D341Med (cell line): ENCODE results near the gene THADA.
"Not testable (repeated sequence)": the region's sequence is repeated elsewhere in the genome, so short reads cannot be mapped to it uniquely, and the experiment has no call there.

ENCODE experiments used
- DNase-seq: peaks from one replicate; pipeline ENCODE4 v3.0.0; 2012; ENCODE audit warnings: low spot score

The THADA gene

DNA sequence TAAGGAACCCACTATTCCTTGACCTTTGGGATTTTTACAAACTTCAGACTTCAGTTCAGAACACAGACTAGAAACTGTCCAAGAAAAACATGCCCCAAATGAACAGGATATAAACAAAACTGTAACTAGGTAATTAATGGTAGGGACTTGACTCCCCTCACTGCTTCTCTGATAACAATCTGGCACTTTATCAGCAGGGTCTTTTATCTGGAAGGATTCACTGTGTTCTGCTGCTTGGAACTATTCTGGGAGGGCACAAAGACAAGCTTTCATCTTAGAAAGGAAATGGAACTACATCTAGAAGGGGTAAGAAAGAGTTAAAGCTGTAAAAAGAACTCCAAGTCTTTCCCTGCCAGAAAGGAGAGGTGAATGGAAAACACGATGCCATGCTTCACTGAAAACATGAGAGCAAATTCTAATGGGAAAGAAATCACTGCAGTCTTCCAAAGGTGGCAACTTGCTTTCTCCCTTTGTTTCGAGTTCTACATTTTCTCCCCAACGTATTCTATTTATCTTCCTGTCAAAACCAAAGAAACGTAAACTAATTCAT is 181.2 kb downstream of the THADA start:
- DNase-seq: no peak

DNA sequence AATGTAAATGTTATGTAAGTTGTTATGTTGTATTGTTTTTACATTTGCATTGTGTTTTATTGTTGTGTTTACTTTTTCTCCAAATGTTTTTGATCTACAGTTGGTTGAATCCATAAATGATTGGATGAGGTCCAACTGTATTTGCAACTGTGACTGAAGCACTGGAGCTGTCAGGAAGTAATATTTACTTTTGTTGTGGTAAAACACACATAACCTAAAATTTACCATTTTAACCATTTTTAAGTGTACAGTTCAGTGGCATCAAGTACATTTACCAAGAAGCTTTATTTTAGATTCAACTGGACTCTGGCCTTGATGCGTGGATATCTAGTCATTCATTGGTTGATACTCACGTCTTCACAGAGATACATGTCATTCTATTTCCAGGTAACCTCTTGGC is 181.8 kb downstream of the THADA start:
- DNase-seq: no peak

DNA sequence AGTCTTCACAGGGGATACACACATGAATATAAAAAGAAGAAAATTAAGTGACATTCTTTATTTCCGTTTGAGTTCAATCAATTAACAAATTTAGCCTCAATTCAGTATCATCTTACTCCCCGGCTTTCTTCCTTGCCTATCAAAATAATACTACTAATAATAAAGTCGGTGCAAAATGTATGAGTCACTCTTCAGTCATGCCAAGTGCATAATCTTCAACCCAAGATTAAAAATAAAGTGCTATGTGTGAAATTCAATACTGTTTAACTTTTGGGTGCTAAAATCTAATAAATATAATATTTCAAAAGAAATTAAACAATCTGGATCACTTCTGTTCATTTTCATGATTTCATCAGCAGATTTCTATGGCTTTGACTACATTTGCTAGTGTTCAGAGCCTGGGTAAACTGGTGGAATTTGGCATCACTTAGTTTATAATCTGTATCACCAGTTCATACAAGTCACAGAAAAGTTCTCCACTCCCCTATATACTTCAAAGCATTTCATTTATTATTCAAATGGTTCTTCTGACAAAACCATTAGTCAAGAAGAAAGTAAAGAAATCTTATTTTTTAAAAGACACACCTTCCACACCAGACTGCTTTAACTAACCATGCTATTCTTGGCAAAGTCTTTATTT is 183.6 kb downstream of the THADA start:
- DNase-seq: no peak

DNA sequence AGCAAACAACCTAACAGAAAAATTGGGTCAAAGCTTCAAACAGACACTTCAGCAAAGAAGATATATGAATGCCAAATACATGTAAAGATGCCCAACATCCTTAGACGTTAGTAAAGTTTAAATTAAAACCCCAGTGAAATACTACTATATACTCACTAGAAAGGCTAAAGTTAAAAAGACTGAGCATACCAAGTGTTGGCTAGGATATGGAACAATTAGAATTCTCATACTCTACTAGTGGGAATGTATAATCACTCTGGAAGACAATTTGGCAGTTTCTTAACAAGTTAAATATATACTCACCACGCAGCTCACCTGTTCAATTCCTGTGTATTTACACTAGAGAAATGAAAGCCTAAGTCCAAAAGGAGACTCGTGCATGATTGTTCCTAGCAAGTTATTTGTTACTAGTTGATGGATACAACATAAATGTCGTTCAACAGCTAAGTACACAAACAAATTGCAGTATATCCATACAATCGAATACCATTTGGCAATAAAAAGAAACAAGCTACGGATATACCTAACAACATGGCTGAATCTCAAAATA is 185.7 kb downstream of the THADA start:
- DNase-seq: no peak

DNA sequence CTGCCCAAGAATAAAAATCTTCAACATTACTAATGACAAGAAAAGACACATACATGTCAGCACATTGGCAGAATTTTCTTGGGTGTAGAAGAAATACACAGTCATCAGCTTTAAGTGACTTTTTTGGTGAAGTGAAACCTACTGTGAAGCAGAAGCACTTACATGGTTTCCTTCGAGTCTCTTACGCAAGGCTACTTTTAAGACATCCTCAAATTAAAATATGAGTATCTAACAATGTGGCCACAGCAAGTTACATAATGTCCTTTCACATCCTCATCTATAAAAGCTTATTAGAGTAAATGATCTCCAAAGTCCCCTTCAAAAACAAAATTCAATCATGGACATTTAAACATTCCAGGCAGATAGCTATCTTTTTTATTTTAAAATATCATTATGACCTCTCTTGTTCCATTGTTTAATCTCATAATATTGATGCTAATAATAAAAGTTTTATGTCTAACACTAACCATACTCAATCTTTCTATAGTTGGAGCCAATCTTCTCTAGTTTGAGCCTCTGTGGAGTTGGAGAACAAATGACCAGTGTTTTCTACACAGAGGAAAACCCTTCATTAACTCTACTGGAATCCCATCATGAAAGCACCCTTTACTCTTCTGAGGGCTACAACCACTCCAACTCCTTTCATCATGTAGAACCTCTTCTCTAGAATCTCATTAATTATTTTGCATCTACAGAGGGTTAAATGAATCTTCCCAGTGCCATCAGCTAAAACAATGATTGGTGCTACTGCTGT is 187.3 kb downstream of the THADA start:
- DNase-seq: no peak

DNA sequence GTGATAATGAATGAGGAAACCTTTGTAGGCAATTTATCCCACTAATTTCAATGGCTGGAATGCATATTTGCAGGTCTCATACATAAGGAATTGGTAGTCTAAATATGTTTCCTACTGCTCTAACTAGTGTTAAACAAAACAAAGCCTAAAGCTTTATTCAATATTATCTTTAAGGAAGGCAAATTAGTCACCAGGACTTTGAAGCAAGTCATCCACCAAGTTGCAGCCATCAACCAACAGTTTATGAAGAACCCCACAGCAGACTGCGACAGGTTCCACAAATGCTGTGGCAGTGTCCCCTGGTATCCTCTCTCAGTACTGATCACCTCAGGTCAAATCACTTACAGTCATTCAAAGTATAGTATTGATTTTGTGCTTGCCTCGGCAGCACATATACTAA is 187.9 kb downstream of the THADA start:
- DNase-seq: no peak

DNA sequence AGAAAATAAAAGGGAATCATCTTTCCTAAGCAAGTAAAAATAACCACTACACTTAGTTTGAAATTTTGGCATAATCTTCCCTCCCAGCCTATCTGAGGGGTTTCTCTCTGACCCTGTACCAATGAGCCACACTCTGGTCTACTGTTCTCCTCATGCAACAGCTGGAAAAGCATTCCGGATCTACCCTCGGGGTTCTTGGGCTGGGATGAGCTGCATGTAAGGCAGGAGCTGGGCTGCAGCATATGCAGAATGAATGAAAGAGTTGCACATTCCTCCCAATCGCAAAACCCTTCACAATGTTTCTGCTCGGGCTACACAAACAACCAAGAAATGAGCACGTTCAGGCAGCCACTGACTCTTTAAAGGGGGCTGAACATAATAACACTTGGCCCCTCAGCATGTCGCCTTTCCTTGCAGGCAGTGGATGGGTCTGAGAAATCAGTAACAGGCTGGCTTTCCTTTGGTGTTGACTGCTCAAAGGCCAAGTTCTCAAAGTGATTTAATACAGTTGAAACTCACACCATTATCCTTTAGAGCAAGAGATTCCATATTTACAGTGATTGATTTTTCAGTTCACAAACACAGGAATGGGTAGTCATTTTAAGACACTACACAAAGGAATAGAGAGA is 189.1 kb downstream of the THADA start:
- no peak for DNase-seq

DNA sequence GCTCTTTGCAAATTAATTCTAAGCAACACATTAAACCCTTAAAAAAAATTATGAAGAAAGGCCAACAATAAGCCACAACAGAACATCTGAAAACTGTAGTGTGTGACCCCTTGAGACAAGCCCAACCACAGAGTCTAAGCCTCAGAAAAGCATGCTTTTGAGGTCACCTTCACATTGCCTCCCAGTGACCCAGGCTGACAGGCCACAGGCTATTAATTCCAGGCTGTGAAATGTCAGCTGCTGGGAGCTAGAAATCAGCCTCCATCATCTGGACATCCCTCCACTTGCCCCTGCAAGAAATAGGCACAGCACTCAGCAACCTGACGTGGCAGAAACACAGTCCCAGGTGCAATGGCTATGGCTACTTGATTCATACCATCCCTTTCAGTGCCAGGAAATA is 190.0 kb downstream of the THADA start:
- DNase-seq: no peak

DNA sequence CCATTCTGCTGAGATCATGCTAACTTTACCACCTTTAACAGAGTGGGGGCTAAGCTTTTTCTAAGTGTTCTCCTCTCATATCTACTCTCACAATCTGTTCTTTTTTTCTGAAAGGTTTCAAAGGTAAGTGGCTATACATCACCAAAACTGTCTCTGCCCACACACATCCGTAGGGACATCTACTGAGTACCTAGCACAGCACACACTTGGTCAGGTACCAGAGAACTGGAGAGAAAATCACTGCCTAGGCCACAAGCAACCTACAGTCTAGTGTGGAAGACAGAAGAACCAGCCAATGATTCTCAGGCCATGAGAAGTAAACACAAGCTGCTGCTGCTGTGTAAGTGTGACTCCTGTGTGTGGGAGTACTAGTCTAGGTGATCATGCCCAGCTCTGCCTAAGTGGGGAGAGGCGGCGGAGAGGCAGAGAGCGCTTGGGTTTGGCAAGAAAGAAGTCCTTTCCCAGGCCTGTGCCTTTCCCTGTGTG is 193.3 kb downstream of the THADA start:
- DNase-seq: no peak

DNA sequence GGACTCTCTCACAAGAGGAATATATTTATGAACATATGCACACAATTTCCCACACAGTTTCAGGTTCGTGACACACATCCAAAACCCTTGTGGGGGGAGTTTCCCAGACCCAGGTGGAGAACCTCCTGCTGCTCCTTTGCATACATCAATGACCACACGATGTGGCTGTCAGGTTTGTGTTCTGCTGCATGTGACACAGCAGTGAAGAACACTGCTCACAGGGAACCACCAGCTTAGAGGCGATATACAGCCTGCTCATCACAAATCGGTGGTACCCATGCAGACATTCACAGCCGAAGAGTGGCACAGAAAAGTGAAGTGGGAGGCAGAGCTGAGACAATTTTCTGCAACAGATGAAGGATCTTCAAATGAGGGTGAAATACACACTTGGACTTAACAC is 193.8 kb downstream of the THADA start:
- no peak for DNase-seq

DNA sequence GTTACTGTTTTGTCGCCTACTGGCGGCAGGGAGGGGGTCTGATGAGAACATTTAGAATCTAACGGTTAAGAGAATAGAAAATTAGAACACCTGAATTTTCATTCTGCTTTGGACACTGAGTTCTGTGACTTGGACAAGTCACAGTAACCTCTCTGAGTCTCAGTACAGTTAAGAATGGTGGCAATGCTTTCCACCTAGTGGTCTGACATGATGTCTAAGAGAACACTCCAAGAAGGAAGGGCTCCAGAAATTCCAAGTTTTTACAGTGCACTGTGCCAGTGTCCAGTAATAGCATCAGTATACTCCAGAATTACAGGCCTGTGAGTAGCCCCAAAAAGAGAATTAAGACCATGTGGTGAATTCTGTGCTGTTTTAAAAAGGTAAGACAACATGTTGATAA is 195.3 kb downstream of the THADA start:
- DNase-seq: no peak

DNA sequence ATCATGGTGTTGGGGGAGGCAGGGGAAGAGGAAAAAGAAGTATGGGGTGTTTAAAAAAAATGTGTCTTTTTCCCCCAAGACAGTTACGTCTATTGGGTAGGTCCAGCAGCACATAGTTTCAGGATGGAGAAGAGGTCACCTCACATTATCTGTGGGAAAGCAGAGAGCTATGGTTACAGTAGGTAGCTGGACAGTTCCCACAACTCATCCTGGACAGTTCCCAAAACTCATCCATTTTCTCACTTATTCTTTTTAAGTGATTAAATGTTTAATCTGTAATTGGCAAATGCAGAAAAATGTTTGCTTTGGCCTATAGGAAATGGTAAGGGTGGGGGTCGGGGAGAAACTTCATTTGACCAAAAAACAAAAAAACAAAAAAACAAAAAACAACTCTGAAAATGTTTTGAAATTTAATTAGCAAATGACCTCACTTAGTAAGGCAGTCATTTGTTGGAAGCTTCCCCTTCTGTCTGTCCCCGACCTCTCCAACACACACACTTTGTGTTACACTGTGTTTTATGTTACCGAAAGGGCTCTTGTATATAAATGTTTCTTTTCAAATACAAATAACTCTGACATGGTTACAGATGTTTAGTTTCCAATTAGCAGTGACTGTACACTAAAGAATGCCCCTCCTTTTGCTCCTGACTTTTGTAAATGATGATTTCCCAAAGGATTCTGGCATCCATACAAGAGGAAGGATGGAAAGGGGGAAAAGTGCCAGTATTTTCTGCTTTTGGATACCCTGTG is 196.1 kb downstream of the THADA start:
- DNase-seq: no peak

DNA sequence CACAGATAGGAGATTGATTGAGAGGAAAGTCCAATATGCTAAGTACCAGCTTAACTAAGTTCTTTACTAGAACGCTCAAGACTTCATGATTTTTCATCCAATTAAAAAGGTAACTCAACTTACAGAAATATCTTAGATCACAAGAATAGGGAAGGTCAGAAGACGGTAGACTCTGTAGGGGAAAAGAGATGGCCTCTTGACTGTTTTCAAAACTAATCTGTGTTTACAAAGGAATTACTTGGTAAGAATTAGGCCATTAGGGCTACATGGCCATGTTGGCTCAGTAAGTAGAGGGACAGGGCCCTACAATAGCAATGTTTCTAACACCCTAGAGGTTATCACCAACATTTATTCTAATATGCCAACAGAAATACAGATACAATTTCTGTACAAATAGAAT is 196.7 kb downstream of the THADA start:
- no peak for DNase-seq

DNA sequence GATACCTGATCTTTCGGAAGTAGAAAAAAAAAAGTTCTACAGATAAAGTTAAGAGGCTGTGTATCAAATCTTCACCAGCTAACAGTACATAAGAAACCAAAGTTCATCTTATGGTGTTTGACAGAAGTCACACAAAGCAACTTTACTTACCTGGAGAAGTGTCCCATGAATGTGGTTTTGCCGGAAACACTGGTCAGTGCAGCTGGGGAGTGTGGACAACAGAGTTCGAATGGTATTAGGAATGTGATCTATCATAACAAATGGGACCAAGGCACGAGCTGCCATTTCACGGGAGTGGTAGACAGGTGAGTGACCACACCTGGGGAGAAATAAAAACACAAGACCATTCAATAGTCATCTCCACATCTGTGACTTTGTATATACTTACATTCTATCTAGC is 198.0 kb downstream of the THADA start:
- no peak for DNase-seq

DNA sequence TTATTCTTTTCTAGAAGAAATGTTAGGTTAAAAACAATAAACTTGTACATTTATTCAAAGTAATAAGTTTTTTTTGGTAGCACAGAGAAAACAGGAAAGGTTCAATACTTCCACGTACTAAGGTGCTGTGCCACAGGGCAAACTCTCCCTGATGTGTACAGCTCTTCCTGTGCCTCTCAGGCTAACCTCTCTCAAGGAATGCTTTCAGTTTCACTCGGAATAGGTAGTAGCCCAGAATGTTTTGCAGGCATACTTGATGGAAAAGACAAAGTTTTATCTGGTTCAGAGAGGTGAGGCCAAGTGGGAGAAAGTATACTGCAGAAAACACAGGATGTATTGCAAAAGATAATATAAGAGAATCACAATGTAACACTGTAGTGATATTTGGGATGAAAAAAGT is 198.4 kb downstream of the THADA start:
- DNase-seq: no peak

DNA sequence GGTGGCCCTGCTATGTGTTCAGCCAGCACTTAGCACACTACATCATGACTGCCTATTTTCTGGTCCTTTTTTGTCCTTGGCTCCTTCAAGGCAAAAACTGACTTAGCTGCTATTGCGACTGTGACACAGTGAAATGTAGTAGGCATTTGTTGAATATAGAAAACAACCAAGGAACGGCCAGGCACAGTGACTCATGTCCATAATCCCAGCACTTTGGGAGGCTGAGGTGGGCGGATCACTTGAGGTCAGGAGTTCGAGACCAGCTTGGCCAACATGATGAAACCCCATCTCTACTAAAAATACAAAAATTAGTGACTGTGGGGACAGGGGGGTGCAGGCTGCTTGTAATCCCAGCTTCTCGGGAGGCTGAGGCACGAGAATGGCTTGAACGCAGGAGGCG is 199.5 kb downstream of the THADA start:
- not testable (repeated sequence) for DNase-seq

DNA sequence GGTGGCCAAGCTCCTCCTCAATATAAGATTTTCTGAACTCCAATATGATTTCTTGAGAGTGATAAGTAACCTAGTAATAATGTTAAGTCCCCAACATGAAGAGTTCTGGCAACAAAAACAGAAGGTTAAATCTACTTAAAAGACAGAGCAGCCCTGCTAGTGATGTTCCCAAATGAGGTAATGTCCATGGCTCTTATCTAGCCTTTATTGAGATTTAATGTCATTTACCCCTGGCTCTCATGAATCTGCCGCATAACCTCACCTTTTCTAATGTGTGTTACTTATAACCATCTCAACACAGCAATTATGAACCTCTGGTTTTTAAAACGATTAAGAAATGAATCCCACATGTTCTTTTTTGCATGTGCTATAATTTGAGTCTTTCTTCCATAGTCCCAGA is 201.9 kb downstream of the THADA start:
- DNase-seq: no peak

DNA sequence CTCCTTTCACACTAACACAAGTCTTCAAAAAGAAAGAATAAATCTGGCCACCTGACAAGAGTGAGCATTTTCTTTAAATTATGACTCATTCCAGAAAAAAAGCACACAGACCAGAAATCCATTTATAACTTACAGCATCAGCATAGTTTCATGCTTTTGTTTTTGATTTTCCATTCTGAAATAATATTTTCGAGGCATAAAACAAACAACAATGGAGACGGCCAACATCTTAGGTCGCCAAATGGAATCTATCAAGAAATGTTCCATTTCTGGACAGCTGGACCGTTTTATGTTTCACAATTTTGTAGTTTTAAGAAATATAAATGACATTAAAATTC is 204.0 kb downstream of the THADA start:
- no peak for DNase-seq

DNA sequence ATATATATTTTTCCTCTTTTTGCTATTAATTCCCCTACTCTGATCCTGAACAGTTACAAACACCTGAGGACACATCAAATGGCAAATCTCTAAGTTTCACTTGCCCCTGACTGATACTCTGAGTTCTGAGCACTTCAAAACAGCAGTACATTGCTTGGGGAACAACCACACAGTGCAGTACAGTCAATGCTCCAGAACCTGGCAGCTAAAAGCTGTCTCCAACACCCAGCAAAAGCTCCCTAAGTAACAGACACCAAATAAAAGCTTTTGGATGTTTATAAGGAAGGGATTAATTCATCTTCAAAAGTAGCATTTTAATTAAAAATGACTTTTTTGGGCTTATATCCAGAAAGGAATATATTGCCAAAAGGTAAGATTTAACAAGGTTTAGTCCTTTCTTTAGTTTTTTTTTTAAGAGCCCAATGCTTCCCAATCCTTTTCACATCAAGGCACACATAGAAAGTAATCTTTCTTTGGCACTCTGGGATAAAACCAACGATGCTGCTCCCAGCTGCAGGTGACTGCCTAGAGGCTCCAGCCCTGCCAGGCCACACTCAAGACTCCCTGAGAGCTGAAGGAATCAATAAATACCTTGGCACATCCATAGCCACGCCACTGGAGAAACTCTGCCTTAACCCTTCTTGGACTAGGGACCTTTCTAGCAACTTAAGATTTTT is 204.5 kb downstream of the THADA start:
- DNase-seq: no peak

DNA sequence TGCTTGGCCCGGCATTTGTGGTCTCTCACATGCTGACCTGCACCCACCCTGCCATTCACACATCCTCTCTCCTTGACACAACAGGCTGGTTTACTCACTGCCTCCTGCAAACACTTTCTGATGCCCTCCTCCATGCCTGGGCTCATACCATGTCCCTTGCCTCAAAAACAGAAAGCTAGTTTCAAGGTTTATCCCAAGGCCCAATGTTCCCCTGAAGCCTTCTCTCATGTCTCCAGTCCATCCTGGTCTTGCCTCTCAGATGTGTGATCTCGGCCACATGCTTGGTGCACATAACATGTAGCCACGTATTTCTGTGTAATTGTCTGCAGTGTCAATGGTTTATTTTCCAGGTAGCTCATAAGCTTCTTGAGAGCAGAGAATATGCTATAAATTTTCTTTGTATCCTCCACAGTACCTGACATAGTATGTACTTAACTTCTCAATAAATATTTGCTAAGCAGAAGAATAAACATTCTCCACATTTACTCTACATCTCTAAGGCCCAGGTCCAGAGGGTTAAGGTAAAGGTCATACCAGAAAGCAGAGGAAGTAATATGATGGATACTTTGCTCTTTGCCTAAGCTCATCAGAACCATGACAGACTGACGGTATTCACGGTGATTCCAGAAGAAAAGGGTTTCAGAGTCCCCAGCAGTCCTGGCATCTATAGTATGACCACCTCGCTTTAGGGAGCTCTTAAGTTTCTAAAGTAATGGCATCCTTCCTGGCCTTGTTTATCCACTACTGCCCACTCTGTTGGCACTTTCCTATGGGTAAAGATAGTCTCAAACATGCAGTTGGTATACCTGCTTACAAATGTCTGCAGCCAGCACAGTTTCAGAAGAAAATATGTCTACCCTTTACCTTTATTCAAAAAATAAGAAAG is 206.0 kb downstream of the THADA start:
- no peak for DNase-seq

DNA sequence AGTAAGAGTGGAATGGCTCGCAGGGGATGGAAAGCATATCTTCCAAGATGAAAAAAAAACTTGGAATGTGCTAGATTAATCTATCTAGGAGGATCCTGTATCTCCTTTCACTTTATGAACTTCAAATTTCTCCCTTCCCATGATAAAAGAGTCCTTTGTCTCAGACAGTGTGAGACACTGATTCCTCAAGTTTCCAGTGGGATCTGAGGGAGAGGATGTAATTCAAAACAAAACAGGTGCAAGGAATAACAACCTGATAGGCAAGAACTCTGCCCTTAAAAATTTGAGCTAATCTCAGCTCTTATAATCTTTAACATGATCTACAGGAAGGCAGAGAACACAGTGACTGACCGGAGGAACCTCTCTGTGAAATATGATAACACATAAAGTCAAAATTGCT is 207.5 kb downstream of the THADA start:
- no peak for DNase-seq
